Measurements from ENCODE around the gene PPARG.

DNA sequence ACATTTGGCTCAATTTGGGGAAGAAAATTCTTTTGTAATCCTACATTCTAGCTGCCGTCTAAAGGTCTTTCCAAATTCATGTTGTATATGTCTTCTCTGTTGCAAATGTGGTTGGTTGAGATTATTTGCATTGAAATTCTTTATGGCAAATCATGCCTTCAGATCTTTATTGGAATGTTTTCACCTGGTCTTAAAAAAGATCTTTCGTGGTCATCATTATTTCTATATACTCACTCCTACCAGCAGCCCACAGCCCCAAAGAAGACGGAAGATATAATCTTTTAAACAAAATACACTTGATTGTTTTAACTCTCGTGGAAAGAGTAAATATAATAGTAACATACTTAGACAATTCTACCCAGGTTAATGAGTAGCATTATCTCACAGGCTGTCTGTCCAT lies 41.5 kb upstream of the PPARG start:
- TF ChIP-seq CTCF (IDR thresholded peaks at IDR 0.05): no peak
- TF ChIP-seq POLR2A (IDR thresholded peaks at IDR 0.05): no peak
